Calu3 (cell line): ENCODE measurements around the gene PTPN13. TPM values are rescaled to one million over a fixed set of nuclear protein-coding genes. Genes with fewer than 3 reads are reported as not detected.
A peak's percentile ranks its signal among the peaks of the same experiment; 100 is the strongest.
"Not testable (repeated sequence)": the region's sequence is repeated elsewhere in the genome, so short reads cannot be mapped to it uniquely, and the experiment has no call there.

Experiments
- BruUV-seq: library from RNA; stranded (reverse); fragments of 400-500 nt; replicated peaks from 2 replicates; lab custom pipeline; 2021; lab: Mats Ljungman, UMichigan
- CTCF ChIA-PET: fragments of 300-600 bp; sonication (Branson Sonifier 250); formaldehyde crosslinking; loops from one replicate; lab custom pipeline; 2022; ENCODE audit warnings: antibody characterized with exemption; lab: Charles Lee
- DNase-seq: peaks from one replicate; pipeline ENCODE4 v3.0.0; 2022
- H3K27ac Mint-ChIP-seq: one replicate; pipeline ENCODE4 v1.8.0; 2022; ENCODE audit warnings: mixed read lengths; ENCODE audit not compliant: unreplicated experiment
- H3K27me3 Mint-ChIP-seq: one replicate; pipeline ENCODE4 v1.8.0; 2022; ENCODE audit warnings: mixed read lengths; ENCODE audit not compliant: unreplicated experiment
- H3K36me3 Mint-ChIP-seq: one replicate; pipeline ENCODE4 v1.8.0; 2022; ENCODE audit warnings: mild to moderate bottlenecking, moderate library complexity, mixed read lengths; ENCODE audit not compliant: insufficient read depth, unreplicated experiment
- H3K4me1 Mint-ChIP-seq: one replicate; pipeline ENCODE4 v1.8.0; 2022; ENCODE audit warnings: mild to moderate bottlenecking, low read depth, mixed read lengths; ENCODE audit not compliant: unreplicated experiment
- H3K4me3 Mint-ChIP-seq: one replicate; pipeline ENCODE4 v1.8.0; 2022; ENCODE audit warnings: mild to moderate bottlenecking, low read depth, moderate library complexity, mixed read lengths; ENCODE audit not compliant: unreplicated experiment
- H3K9me3 Mint-ChIP-seq: one replicate; pipeline ENCODE4 v1.8.0; 2022; ENCODE audit warnings: low read depth, mixed read lengths; ENCODE audit not compliant: unreplicated experiment
- CTCF ChIP-seq: fragments of 200-600 bp; IDR thresholded peaks from one replicate; pipeline ENCODE4 v1.8.0; 2022; ENCODE audit warnings: antibody characterized with exemption; ENCODE audit not compliant: unreplicated experiment
- intact Hi-C: fragments of 100-400 bp; cut with micrococcal nuclease; formaldehyde crosslinking; loops from one replicate; pipeline ENCODE4 v1.10.0; 2022; ENCODE audit not compliant: unreplicated experiment
- total RNA-seq: library from RNA; stranded (reverse); gene quantifications from 2 replicates; pipeline ENCODE4 v1.2.3, GENCODE V29; 2022

The PTPN13 gene
- total RNA-seq, 1 experiment from 2014 or later, result 23.3 TPM

- no TSS peak for BruUV-seq
- TF ChIP-seq CTCF, result no peak
- intact Hi-C loops, result loop anchor here (10.0 kb wide), 1 partner anchor 223 kb away; no protein-coding TSS in a partner anchor
- H3K27ac Mint-ChIP-seq, result peak overlapping the region; percentile 95
- DNase-seq, result no peak
- peaks cover 37% of the 10 kb centered on the region for H3K4me1 Mint-ChIP-seq
- no peaks in the 10 kb centered on the region for H3K27me3 Mint-ChIP-seq
- H3K9me3 Mint-ChIP-seq, result no peaks in the 10 kb centered on the region
- CTCF ChIA-PET, result interaction anchor here (0.7 kb wide), 1 partner anchor 164 kb away, joined by 3 read pairs; no protein-coding TSS in a partner anchor
- H3K36me3 Mint-ChIP-seq, result peaks cover 14% of the 10 kb centered on the region
- H3K4me3 Mint-ChIP-seq, result peak overlapping the region; percentile 54
Measured at GRCh38 chr4:86717651-86718050, 123.5 kb downstream of the PTPN13 start.

GRCh38 chr4:86718152-86718551 is 124.0 kb downstream of the PTPN13 start:
- no peaks in the 10 kb centered on the region for H3K9me3 Mint-ChIP-seq
- H3K4me1 Mint-ChIP-seq, result peaks cover 37% of the 10 kb centered on the region
- CTCF ChIA-PET, result interaction anchor here (0.7 kb wide), 1 partner anchor 165 kb away, joined by 3 read pairs; no protein-coding TSS in a partner anchor
- no peak for TF ChIP-seq CTCF
- intact Hi-C loops, result loop anchor here (10.0 kb wide), 1 partner anchor 223 kb away; no protein-coding TSS in a partner anchor
- no peaks in the 10 kb centered on the region for H3K27me3 Mint-ChIP-seq
- peak overlapping the region; percentile 54 for H3K4me3 Mint-ChIP-seq
- BruUV-seq, result no TSS peak
- peak; percentile 0 for DNase-seq
- peak overlapping the region; percentile 95 for H3K27ac Mint-ChIP-seq
- H3K36me3 Mint-ChIP-seq, result peaks cover 14% of the 10 kb centered on the region

GRCh38 chr4:86719149-86719548 is 125.0 kb downstream of the PTPN13 start:
- H3K9me3 Mint-ChIP-seq, H3K27ac Mint-ChIP-seq, BruUV-seq, H3K27me3 Mint-ChIP-seq, DNase-seq, H3K4me3 Mint-ChIP-seq, CTCF ChIA-PET: not testable (repeated sequence)
- intact Hi-C loops, result loop anchor here (10.0 kb wide), 1 partner anchor 224 kb away; no protein-coding TSS in a partner anchor
- H3K4me1 Mint-ChIP-seq, result peaks cover 35% of the 10 kb centered on the region
- peaks cover 14% of the 10 kb centered on the region for H3K36me3 Mint-ChIP-seq

- no TSS peak for BruUV-seq
- no peaks in the 10 kb centered on the region for H3K9me3 Mint-ChIP-seq
- peak; percentile 6 for DNase-seq
- peak overlapping the region; percentile 91 for H3K27ac Mint-ChIP-seq
- peaks cover 25% of the 10 kb centered on the region for H3K4me1 Mint-ChIP-seq
- no peaks in the 10 kb centered on the region for H3K27me3 Mint-ChIP-seq
- peaks cover 14% of the 10 kb centered on the region for H3K36me3 Mint-ChIP-seq
- CTCF ChIA-PET, result interaction anchor here (0.6 to 1.3 kb wide), 4 partner anchors 113 to 513 kb away, joined by 4 to 7 read pairs (median 5); partner anchors contain the start of gene PTPN13
- intact Hi-C loops, result loop anchor here (5.0 kb wide), 1 partner anchor 118 kb away; no protein-coding TSS in a partner anchor
- peak overlapping the region; percentile 30 for H3K4me3 Mint-ChIP-seq
- no peak for TF ChIP-seq CTCF
Measured at GRCh38 chr4:86720508-86721068, 126.5 kb downstream of the PTPN13 start.

GRCh38 chr4:86721412-86721811 is 127.3 kb downstream of the PTPN13 start:
- no peak for TF ChIP-seq CTCF
- no peaks in the 10 kb centered on the region for H3K9me3 Mint-ChIP-seq

More at GRCh38 chr4:86721412-86721811, 127.3 kb downstream of the PTPN13 start:
- Mint-ChIP-seq H3K36me3 (peaks cover 14% of the 10 kb centered on the region), H3K4me1 (peaks cover 25% of the 10 kb centered on the region), H3K4me3 (no peak overlapping the region), H3K27me3 (no peaks in the 10 kb centered on the region), H3K27ac (peak overlapping the region; percentile 91)
- DNase-seq, result no peak
- intact Hi-C loops, result loop anchor here (5.0 kb wide), 1 partner anchor 119 kb away; no protein-coding TSS in a partner anchor
- no TSS peak for BruUV-seq
- CTCF ChIA-PET, result interaction anchor here (0.7 to 0.8 kb wide), 2 partner anchors 34 to 114 kb away, joined by 4 to 5 read pairs; no protein-coding TSS in a partner anchor
